WI38 (cell line): Measurements from ENCODE around the gene ALPK1.

ENCODE experiments used
- H3K4me3 ChIP-seq: 2 replicates; pipeline ENCODE4 v1.5.1; 2011; ENCODE audit warnings: low read depth, mild to moderate bottlenecking, control low read depth, low read length
- CTCF ChIP-seq: IDR thresholded peaks from 2 replicates; pipeline ENCODE4 v1.5.1; 2012; ENCODE audit warnings: low read depth, mild to moderate bottlenecking, control low read depth, low read length

The ALPK1 gene

GRCh38 chr4:112418092-112418491 lies 120.9 kb downstream of the ALPK1 start:
- TF ChIP-seq CTCF: no peak
- no peak overlapping the region for H3K4me3 ChIP-seq

GRCh38 chr4:112421911-112422310 lies 124.7 kb downstream of the ALPK1 start:
- no peak for TF ChIP-seq CTCF
- H3K4me3 ChIP-seq: no peak overlapping the region

- H3K4me3 ChIP-seq: no peak overlapping the region
- no peak for TF ChIP-seq CTCF
Observed at GRCh38 chr4:112422644-112423043, 125.5 kb downstream of the ALPK1 start.

- H3K4me3 ChIP-seq: no peak overlapping the region
- TF ChIP-seq CTCF: no peak
Observed at GRCh38 chr4:112423591-112423990, 126.4 kb downstream of the ALPK1 start.

GRCh38 chr4:112425823-112426222 lies 128.7 kb downstream of the ALPK1 start:
- no peak for TF ChIP-seq CTCF
- no peak overlapping the region for H3K4me3 ChIP-seq

GRCh38 chr4:112426416-112426815 lies 129.2 kb downstream of the ALPK1 start:
- TF ChIP-seq CTCF: no peak
- no peak overlapping the region for H3K4me3 ChIP-seq

- no peak for TF ChIP-seq CTCF
Observed at GRCh38 chr4:112431158-112431557, 134.0 kb downstream of the ALPK1 start.

More at GRCh38 chr4:112431158-112431557, 134.0 kb downstream of the ALPK1 start:
- H3K4me3 ChIP-seq: no peak overlapping the region
